HG02571 (cell line): ENCODE data around the gene USF2.
"Not testable (repeated sequence)": the region's sequence is repeated elsewhere in the genome, so short reads cannot be mapped to it uniquely, and the experiment has no call there.

Experiments used
- ATAC-seq: cut with Tn5 transposase; IDR thresholded peaks from one replicate; pipeline ENCODE4 v1.9.1; 2021; ENCODE audit warnings: mild to moderate bottlenecking, moderate library complexity; ENCODE audit not compliant: unreplicated experiment

The USF2 gene

DNA sequence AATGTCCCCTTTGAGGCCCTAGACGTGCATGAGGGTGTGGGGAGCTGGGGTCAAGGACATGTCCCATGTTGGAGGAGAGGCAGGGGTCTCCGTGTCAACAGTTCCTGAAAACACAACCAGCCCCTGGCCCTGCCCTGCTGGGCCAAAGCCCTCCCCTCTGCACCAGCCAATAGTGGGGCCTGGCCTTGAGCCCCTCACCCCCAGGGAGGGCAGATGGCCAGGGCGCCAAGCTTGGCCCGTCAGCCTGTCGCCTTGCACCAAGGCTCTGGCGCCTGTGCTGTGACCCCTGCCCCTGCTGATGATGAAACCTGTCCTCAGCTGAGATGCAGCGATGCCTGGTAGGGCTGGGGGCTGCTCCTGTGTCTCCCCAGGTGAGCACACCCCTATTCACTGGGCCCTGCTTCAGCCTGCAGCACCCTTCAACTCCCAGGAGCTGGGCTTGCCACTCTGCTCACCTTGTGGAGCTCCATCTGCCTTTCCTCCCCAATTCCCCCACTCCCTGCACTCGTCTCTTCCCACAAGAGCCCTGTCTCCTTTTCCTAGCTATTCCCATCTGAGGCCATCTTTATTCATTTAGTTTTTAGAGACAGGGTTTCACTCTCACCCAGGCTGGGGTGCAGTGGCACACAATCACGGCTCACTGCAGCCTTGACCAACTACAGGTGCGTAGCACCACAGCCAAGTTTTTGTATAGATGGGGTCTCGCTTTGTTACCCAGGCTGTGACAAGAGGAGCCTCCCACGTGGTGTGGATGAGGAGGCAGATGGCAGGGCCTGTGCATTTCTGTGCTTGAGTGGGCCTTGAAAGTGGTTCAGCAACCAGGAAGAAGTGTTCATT, 11.4 kb downstream of the USF2 start:
- no peak for ATAC-seq

DNA sequence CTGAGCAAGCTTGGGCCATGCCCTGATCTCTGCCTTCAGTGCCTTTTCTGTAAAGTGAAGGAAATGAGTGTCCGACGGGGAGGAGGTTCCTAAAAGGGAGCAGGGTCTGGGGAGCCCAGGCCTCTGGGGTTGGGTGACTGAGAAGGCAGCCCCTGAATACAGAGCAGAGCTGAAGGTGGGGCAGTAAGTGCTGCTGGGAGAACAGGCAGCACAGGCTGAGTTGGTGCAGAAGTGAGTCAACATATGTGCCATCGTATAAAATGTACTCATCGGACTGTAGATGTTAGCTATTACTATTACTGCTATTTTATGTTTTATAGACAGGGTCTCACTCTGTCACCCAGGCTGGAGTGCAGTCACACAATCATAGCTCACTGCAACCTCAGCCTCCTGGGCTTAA, 12.5 kb downstream of the USF2 start:
- no peak for ATAC-seq

DNA sequence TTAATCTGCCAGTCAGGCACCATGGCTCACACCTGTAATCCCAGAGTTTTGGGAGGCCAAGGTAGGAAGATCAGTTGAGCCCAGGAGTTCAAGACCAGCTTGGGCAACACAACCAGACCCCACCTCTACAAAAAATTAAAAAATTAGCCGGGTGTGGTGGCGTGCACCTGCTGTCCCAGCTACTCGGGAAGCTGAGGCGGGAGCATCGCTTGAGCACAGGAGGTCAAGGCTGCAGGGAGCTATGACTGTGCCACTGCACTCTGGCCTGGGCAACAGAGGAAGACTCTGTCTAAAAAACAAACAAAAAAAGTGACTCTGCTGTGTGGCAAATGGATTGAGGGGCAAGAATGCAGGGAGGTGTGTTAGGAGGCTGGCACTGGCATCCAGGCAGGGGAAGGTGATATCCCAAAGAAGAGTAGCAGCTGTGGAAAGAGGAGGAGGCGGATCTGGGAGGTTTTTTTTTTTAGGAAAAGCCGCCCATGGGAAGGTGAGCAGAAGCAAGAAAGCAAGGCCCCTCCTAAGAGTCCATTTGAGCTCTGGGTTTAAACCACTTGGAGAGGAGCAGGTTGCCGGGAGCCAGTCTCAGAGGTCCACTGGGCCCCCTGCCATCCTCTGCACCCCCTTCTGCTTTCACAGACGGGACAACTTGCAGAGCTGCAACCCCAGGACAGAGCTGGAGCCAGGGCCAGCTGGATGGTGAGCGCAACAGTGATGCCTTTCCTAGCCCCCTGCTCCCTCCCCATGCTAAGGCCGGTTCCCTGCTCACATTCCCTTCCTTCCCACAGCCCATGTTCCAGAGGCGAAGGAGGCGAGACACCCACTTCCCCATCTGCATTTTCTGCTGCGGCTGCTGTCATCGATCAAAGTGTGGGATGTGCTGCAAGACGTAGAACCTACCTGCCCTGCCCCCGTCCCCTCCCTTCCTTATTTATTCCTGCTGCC, 15.7 kb downstream of the USF2 start:
- no peak for ATAC-seq

DNA sequence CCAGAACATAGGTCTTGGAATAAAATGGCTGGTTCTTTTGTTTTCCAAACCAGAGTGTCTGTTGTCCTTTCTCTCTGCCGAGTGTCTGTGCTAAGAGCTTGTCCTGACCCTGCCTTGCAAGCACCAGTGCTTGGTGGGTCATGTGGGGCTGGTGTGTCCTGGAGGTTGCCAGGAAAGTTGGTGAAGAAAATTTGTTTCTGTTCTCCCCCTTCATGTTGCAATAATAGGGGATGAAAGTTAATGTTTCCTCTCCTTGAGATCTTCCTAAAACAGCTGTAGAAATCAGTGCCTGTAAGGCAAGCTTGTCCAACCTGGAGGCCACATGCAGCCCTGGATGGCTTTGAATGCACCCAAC, 16.3 kb downstream of the USF2 start:
- no peak for ATAC-seq

DNA sequence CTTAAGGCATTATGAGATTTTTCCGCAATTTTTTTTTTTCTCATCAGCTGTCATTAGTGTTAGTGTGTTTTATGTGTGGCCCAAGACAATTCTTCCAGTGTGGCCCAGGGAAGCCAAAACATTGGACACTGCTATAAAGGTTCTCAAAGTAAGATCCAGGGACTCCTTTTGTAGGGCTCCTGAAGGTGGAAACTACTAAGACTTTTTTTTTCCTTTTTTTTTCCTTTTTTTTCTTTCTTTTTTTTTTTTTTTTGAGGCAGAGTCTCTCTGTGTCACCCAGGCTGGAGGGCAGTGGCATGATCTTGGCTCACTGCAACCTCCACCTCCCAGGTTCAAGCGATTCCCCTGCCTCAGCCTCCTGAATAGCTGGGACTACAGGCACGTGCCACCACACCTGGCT, 16.7 kb downstream of the USF2 start:
- ATAC-seq: not testable (repeated sequence)

DNA sequence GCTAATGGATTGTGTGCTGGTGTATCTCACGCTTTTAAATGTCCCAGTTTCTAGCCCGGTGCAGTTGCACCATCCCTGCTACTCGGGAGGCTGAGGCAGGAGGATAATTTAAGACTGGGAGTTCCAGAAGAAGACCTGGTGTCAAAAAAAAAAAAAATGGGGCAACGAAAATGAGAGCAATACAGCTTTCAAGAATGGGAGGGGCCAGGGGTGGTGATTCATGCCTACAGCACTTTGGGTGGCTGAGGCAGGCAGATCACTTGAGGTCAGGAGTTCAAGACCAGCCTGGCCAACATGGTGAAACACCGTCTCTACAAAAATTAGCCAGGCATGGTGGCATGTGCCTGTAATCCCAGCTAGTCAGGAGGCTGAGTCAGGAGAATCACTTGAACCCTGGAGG, 17.3 kb downstream of the USF2 start:
- not testable (repeated sequence) for ATAC-seq

DNA sequence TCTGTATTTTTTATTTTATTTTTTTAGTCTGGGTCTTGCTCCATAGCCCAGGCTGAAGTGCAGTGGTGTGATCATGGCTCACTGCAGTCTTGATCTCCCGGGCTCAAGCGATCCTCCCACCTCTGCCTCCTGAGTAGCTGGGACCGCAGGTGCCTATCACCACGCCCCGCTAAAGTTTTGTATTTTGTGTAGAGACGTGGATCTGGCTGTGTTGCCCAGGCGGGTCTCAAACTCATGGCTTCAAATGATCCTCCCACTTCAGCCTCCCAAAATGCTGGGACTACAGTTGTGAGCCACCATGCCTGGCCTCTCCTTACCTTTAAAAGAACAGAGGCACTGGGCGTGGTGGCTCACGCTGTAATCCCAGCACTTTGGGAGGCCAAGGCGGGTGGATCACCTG, 19.0 kb downstream of the USF2 start:
- ATAC-seq: no peak

DNA sequence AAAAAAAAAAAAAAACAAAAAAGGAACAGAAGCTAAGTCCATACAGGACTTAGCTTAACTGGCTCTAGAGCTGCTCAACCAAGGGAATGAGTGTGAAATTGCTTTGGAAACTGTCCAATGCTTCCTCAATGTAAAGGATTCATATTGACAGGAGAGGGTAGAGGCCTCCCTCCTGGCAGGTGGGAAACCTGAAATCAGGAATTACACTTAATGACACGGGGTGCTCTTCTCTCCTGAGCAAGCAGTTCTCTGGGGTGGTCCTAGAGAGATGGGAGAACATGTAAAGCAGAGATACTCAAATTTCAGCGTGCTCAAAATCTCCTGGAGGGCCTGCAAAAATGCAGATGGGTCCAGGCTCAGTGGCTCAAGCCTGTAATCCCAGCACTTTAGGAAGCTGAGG, 19.6 kb downstream of the USF2 start:
- no peak for ATAC-seq

DNA sequence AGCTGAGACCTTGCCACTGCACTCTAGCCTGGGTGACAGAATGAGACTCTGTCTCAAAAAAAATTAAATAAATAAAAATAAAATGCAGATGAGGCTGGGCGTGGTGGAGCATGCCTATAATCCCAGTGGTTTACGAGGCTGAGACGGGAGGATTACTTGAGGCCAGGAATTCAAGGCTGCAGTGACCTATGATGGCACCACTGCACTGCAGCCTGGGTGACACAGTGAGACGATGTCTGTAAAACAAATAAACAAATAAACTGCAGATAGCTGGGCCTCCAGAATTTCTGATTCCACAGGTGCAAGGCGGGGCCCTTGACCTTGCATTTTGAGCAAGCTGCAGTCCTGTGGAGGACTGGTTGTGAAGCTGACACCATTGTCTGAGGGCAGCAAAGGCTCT, 20.1 kb downstream of the USF2 start:
- no peak for ATAC-seq

DNA sequence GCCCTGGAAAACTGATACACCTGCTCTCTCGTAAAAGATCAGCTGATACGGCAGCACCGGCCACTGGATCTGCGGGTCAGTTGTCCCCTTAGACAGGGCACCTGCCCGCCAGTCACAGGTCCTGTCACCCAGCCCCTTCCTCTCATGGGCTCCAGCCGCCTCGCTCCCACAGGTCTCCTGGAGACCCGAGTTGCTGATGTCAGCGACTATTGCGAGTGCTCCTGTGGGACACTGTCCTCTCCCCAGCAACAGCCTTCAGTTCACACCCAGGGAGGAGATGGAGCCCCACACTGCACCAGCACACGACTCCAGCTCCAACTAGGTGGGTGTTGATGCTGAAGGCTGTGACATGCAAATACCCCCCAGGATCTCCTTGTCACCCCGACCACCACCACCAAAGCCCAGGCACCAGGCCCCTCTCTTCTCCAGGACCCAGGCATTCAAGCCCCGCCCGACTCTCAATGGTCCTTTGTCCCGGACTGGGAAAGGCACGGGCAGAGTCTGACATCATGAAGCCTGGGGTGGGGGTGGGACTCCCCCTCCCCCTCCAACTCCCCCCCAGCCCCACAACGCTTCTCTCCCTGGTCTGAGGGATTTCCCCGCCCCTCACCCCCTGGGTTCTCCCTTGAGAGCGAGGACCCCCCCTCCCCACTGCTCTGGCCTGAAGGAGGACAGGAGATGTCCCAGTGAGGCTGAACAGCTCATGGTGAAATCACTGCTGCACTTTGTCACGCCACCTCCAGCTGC, 21.8 kb downstream of the USF2 start:
- no peak for ATAC-seq

DNA sequence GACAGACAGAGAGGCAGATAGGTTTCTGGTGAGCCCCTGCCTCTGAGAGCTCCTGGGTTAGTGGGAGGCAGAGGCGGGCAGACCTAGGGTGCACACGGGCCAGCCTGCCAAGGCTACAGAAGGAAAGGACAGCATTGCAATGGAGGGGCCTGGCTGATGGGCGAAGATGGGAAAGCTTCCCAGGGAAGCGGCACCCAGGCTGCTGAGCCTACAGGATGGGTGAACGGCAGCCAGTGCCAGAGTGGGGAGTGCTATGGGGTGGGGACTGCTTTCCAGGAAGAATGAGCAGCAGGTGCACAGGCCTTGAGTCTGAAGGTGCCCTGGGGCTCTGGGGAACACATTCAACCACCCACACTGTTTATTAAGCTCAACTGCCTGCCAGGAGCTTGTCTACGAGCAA, 22.5 kb downstream of the USF2 start:
- no peak for ATAC-seq

DNA sequence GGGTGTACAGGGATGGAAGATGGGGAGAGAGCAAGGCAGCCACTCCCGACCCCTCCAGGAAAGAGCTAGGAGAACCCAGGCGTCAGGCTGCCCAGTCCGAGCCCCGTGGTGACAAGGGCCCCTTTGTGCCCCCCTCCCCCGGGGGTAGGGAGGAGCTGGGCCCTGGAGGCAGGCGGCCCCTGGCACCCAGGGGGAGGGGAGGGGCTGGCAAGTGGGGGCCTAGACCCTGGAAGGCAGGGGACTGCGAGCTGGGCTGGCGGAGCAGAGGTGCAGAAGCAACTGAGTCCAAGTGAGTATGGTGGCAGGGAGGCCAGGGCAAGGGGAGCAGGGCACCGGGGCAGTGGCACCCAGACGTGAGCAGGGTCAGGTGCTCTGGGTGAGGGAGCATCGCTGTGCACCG, 23.2 kb downstream of the USF2 start, which contains the start of gene MAG:
MAG (plus strand) TSS at position 246 of the 400 bp plus-strand sequence. CDS start 3,248 bp downstream, outside the sequence.
- no peak for ATAC-seq

DNA sequence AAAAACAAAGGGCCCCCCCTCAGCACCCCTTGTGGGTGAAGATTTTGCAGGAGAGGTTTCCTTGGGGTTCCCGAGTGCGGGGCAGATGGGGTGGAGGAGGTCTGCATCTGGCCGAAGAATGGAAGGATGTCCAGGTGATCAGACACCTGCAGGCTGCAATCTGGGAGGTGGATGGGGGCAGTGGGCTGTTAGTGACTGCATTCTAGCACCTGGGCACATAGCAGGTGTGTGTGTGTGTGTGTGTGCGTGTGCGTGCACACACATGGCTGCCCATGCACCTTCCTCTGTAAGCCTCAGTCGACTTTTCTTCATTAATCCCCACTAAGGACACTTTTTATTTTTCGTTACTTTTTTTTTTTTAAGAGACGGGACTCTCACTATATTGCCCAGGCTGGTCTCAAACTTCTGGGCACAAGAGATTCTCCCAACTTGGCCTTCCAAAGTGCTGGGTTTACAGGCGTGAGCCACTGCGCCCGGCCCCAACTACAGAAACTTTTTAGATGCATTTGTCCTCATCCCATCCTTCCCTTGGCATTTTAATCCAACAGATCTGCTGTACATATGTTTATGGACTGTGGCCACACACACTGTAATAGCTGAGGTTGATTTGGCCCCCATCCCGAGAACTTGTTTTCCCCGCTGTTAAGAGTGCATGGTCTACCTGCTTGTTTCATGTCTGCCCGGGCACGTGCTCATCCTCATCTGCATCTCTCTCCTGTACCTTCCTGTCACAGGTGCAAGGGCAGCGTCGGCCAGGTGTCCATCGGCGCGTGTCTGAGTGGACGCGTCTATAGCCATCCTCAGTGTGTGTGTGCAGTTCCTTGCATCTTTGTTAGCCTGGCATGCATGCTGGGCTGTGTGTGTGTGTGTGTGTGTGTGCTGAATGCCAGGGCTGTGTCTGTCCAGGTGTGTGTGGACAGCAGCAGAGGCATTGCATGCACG, 23.9 kb downstream of the USF2 start:
- no peak for ATAC-seq

DNA sequence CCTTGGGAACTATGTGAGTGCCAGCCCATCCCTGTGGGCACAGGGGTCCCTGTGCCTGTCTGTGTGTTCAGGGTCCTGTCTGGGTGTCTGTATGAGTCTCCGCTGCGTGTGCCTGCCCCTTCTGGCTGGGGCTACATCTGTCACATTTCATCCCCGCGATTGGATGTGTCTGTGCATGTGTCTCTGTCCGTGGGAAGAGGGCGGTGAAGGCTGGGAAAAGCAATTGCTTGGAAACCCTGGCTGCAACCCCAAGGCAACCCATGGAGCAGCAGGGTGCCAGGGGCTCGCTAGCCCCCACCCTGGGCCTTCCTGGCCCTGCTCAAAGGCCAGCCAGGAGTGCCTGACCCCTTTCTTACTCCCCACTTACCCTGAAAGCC, 24.6 kb downstream of the USF2 start:
- ATAC-seq: no peak

DNA sequence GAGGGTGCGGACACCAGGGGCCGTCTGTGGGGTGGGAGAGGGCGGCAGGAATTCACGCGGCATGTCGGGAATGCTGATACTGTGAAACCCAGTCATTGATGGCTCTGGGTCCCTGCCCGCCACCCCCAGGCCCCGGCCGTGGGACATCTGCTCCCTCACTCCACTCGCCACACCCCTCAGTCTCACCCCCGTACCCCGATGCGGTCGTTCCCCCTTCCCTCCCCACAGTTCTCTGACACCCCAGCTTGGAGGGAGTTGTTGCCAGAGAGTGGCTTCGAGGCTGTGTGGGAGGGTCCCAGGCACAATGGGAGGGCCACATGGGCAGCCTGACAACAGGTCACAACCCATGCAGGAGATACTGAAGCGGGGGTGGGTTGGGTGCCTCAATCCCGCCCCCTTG, 25.0 kb downstream of the USF2 start:
- ATAC-seq: no peak

DNA sequence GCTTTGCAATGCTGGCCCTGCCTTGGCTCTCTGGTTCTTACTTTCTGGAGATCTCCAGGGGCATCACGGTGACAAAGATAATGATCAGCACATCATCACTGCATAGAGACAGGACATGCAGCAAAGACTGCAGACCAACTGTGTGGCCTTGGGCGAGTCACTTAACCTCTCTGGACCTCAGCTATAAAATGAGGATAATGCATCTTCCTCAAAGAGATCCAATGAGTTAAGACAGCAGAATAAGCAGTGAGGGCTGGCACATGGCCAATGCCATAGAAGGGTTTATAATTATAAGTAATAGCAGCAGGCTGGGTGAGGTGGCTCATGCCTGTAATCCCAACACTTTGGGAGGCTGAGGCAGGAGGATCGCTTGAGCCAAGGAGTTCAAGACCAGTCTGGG, 25.6 kb downstream of the USF2 start:
- no peak for ATAC-seq

DNA sequence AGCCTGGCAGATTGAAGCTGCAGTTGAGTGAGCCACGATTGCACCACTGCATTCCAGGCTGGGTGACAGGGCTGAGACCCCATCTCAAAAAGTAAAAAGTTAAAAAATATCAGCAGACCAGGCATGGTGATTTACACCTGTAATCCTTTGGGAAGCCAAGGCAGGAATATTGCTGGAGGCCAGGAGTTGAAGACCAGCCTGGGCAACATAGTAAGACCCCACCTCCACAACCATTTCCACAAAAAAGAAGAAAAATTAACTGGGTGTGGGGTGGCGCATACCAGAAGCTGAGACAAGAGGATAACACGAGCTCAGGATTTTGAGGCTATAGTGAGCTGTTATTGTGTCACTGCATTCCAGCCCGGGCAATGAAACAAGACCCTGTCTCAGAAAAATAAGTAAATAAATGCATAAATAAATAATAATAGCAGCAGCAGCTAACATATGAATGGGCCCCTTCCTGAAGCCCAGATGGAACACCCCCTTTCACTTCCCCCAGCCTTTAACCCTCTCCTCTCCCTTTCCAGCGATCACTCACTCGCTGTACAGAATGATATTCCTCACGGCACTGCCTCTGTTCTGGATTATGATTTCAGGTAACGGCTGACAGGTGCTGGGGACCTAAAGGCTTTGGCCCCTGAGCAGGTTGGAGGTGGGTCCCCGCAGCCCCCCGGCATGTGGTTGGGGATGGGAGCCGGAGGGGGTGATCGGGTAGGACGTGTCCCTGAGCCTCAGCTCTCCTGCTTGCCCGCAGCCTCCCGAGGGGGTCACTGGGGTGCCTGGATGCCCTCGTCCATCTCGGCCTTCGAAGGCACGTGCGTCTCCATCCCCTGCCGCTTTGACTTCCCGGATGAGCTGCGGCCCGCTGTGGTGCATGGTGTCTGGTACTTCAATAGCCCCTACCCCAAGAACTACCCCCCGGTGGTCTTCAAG, 26.4 kb downstream of the USF2 start:
- ATAC-seq: no peak

DNA sequence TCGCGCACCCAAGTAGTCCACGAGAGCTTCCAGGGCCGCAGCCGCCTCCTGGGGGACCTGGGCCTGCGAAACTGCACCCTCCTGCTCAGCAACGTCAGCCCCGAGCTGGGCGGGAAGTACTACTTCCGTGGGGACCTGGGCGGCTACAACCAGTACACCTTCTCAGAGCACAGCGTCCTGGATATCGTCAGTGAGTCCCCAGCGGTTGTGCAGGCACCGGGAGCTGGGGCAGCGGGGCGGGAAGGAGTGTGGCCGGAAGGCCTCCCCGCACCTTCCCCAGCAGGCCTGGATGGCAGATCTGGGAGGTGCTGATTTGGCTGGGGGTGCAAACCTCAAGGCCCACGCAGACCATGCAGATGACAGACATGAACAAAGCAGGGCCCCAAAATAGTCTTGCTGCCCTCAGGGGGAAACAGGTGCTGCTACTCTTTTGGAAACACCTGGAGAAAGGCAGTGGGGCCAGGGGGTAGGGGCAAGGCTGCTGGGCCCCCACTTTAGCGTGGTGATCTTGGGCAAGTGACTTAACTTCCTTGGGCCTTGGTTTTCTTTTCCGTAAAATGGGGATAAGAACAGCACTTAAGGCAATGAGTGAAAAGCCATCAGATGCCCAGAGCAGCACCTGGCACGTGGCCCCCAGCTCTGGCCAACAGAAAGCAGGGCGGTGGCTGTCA, 27.2 kb downstream of the USF2 start:
- ATAC-seq: no peak
